Gastrocnemius medialis (tissue), 4 donors: ENCODE results near the gene PSMG4. TPM values are rescaled to one million over a fixed set of nuclear protein-coding genes. Genes with fewer than 3 reads are reported as not detected.

Experiments
- ATAC-seq, 2 donors: fragments of 150-250 bp; one replicate each; pipeline ENCODE4 v1.9.1; 2016
- DNase-seq, 2 donors: peaks; one replicate each; pipeline ENCODE4 v3.0.0-alpha.2; 2019
- H3K27ac ChIP-seq, 4 donors: fragments of 200-600 bp; sonication (generic); 1 replicate in 1 of 4; 2 replicates in 3 of 4; pipeline ENCODE4 v1.5.1; 2016 to 2018; ENCODE audit warnings: mild to moderate bottlenecking in 2 of 4, moderate library complexity in 1 of 4
- H3K27me3 ChIP-seq, 3 donors: fragments of 200-600 bp; sonication (generic) in 2 of 3; 1 replicate in 1 of 3; 2 replicates in 2 of 3; pipeline versions ENCODE4 v1.5.1 to v1.6.0; 2016 to 2019; ENCODE audit warnings: mild to moderate bottlenecking in 1 of 3, moderate library complexity in 1 of 3
- H3K36me3 ChIP-seq, 2 donors: fragments of 200-600 bp; sonication (generic) in 1 of 2; one replicate each; pipeline ENCODE4 v1.5.1; 2017 to 2018
- H3K4me1 ChIP-seq, 2 donors: fragments of 200-600 bp; sonication (generic) in 1 of 2; one replicate each; pipeline ENCODE4 v1.5.1; 2016 to 2017; ENCODE audit warnings: mild to moderate bottlenecking in 2 of 2
- H3K4me3 ChIP-seq, 4 donors: fragments of 200-600 bp; sonication (generic) in 3 of 4; 1 replicate in 1 of 4; 2 replicates in 3 of 4; pipeline ENCODE4 v1.5.1; 2016 to 2019; ENCODE audit warnings: mild to moderate bottlenecking in 2 of 4
- H3K9me3 ChIP-seq, 3 donors: fragments of 200-600 bp; sonication (generic) in 2 of 3; 1 replicate in 1 of 3; 2 replicates in 2 of 3; pipeline ENCODE4 v1.5.1; 2016 to 2019
- POLR2A ChIP-seq, 2 donors: fragments of 450-650 bp; IDR thresholded peaks; one replicate each; pipeline ENCODE4 v1.6.1; 2017; ENCODE audit warnings: antibody characterized with exemption in 2 of 2, mild to moderate bottlenecking in 2 of 2, moderate library complexity in 2 of 2
- in situ Hi-C, 4 donors: fragments of 200-750 bp; cut with MboI; loops; one replicate each; pipeline versions ENCODE4 v1.15.0 to v1.8.0; 2017; ENCODE audit warnings: low sequenced_read_pairs in 4 of 4
- intact Hi-C: fragments of 100-400 bp; cut with DNase I; formaldehyde crosslinking; loops from one replicate; pipeline ENCODE4 v1.15.1; 2023; ENCODE audit warnings: low total_unique reads
- total RNA-seq, 4 donors: library from RNA; depleted of rRNA; stranded (reverse); fragments of >200 nt; gene quantifications; one replicate each; pipeline versions ENCODE4 v1.1.0 to v1.2.3, GENCODE V29; 2016
- TF ChIP-seq, protein P1 (sequence below), 5 experiments: fragments of 450-650 bp in 3 of 5; fragments of 200-600 bp in 2 of 5; sonication (generic) in 2 of 5; IDR thresholded peaks in 4 of 5; conservative IDR thresholded peaks in 1 of 5; 1 replicate in 4 of 5; 2 replicates in 1 of 5; pipeline ENCODE4 v1.5.1; 2016 to 2019; ENCODE audit warnings: antibody characterized with exemption in 5 of 5, mild to moderate bottlenecking in 3 of 5, moderate library complexity in 3 of 5

The PSMG4 gene
- total RNA-seq, 4 donors from 2014 or later = 16.4 to 27.6 (median 22.0) TPM

DNA sequence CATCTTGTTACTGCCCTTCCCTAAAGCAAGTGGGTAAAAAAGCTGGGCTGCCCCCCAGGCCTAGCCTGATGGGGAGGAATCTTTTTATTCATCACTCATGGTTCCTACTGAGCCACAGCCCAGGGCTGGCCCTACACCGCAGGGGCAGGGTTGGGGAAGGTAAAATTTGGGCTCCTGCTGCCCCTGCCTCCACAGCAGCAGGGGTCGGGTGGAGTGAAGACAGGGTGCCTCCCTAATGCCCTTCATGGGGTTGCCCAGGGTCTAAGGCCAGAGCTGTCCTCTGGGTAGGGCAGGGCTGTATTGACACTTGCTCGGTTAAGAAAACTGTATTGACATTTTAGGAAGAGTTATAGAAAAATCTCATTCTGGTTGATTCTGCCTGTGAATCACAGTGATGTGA lies 8.9 kb upstream of the PSMG4 start:
- TF ChIP-seq POLR2A (IDR thresholded peaks at IDR 0.05) = no peak
- TF ChIP-seq, protein P1, sequence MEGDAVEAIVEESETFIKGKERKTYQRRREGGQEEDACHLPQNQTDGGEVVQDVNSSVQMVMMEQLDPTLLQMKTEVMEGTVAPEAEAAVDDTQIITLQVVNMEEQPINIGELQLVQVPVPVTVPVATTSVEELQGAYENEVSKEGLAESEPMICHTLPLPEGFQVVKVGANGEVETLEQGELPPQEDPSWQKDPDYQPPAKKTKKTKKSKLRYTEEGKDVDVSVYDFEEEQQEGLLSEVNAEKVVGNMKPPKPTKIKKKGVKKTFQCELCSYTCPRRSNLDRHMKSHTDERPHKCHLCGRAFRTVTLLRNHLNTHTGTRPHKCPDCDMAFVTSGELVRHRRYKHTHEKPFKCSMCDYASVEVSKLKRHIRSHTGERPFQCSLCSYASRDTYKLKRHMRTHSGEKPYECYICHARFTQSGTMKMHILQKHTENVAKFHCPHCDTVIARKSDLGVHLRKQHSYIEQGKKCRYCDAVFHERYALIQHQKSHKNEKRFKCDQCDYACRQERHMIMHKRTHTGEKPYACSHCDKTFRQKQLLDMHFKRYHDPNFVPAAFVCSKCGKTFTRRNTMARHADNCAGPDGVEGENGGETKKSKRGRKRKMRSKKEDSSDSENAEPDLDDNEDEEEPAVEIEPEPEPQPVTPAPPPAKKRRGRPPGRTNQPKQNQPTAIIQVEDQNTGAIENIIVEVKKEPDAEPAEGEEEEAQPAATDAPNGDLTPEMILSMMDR (IDR thresholded peaks at IDR 0.05 in 4 of 5, conservative IDR thresholded peaks at IDR 0.05 in 1 of 5) = no peak
- peaks cover 8 to 13% of the 10 kb centered on the region in 2 donors for H3K4me1 ChIP-seq
- H3K27me3 ChIP-seq = peaks cover 7 to 32% (median 26%) of the 10 kb centered on the region in 3 donors
- no peak overlapping the region for H3K27ac ChIP-seq
- no peaks in the 10 kb centered on the region for H3K9me3 ChIP-seq
- DNase-seq = no peak
- H3K36me3 ChIP-seq = no peaks in the 10 kb centered on the region
- in situ Hi-C loops = loop anchor here (5.0 to 25.0 kb wide), 4 partner anchors 123 to 762 kb away; partner anchors contain the start of gene NQO2 (in 1 of the 4)
- intact Hi-C loops = loop anchor here (2.0 kb wide), 1 partner anchor 91 kb away; no protein-coding TSS in a partner anchor
- no peak for ATAC-seq
- no peak overlapping the region for H3K4me3 ChIP-seq

DNA sequence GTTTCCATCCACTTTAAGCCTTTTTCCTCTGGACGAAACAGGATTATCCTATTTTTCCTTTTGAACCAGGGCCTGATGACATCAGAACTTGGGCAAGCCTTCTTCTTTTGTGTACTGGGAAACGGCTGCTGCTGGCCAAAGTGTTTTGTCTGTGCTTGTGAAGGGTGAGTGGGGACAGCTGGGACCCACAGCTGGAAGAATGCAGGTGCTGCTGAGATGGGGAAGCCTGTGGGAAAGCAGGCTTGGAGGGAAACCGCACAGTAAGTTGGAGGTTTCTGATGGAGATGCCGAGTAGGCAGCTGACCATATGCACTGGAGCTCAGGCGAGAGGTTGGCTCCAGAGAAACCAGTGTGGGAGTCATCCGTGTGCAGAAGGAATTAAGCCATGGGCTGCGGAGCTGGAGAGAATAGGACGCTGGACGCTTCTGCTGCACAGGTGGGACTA lies 8.5 kb upstream of the PSMG4 start:
- intact Hi-C loops (loop anchor here (2.0 kb wide), 1 partner anchor 91 kb away; no protein-coding TSS in a partner anchor), in situ Hi-C loops (loop anchor here (5.0 to 25.0 kb wide), 4 partner anchors 123 to 762 kb away; partner anchors contain the start of gene NQO2 (in 1 of the 4))
- Histone ChIP-seq H3K36me3 (no peaks in the 10 kb centered on the region), H3K27ac (no peak overlapping the region), H3K4me3 (no peak overlapping the region), H3K4me1 (peaks cover 8 to 13% of the 10 kb centered on the region in 2 donors), H3K9me3 (no peaks in the 10 kb centered on the region), H3K27me3 (peaks cover 7 to 32% (median 26%) of the 10 kb centered on the region in 3 donors)
- ATAC-seq (no peak), DNase-seq (no peak)
- TF ChIP-seq, protein P1 (IDR thresholded peaks at IDR 0.05 in 4 of 5, conservative IDR thresholded peaks at IDR 0.05 in 1 of 5) = no peak
- no peak for TF ChIP-seq POLR2A (IDR thresholded peaks at IDR 0.05)

DNA sequence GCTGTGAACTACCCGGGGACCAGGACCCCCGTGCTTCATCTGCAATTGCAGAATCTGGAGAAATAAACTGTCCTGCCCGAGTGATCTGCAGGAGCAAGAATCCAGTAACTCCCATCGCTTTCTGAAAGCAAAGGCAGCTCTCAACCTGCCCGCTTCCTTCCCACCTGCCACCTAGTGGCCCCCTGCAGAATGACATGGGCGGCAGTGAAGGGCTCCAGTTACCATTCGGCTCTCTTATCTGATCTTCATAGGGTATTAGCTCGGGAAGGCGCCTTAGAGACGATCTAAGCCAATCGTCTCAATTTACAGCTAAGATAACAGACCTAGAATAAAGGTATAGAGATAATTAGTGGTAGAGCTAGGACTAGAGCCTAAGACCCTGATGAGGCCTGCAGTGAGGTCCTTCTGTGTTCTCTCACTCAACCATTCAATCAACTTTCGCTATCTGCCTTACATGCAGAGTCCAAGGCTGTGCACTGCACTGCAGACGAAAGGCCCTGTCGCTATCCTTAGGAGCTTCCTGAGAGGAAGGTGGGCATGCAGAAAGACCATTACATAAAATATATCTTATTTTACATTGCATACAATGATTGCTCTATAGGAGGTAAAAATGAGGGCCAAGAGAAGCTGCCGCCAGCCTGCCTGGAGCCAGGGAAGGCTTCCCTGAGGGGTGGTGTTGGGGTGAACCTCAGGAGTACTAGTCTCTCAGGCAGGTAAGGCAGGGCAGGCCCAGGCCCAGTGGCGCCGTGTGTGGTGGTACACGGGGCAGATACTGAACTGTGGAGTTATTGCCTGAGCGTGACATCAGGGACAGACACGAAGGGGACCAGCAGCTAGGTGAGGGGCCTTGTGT lies 7.1 kb upstream of the PSMG4 start:
- Histone ChIP-seq H3K9me3 (no peaks in the 10 kb centered on the region), H3K27me3 (peaks cover 7 to 29% (median 26%) of the 10 kb centered on the region in 3 donors), H3K36me3 (no peaks in the 10 kb centered on the region), H3K27ac (no peak overlapping the region), H3K4me1 (peaks cover 8 to 13% of the 10 kb centered on the region in 2 donors), H3K4me3 (peak overlapping the region in 2 of 4 donors; percentile 18 to 50)
- ATAC-seq (peak; percentile 74 to 93), DNase-seq (peak; percentile 51 to 66)
- TF ChIP-seq POLR2A (IDR thresholded peaks at IDR 0.05) = no peak
- TF ChIP-seq, protein P1 (IDR thresholded peaks at IDR 0.05 in 4 of 5, conservative IDR thresholded peaks at IDR 0.05 in 1 of 5) = peak; percentile 88 to 96 (median 91)
- intact Hi-C loops = loop anchor here (1.0 to 2.0 kb wide), 2 partner anchors 93 to 125 kb away; no protein-coding TSS in a partner anchor
- in situ Hi-C loops = loop anchor here (5.0 to 25.0 kb wide), 4 partner anchors 124 to 761 kb away; partner anchors contain the start of gene NQO2 (in 1 of the 4)

- DNase-seq (no peak), ATAC-seq (no peak)
- peaks cover 8 to 13% of the 10 kb centered on the region in 2 donors for H3K4me1 ChIP-seq
- no peaks in the 10 kb centered on the region for H3K9me3 ChIP-seq
- no peak for TF ChIP-seq POLR2A (IDR thresholded peaks at IDR 0.05)
- TF ChIP-seq, protein P1 (IDR thresholded peaks at IDR 0.05 in 4 of 5, conservative IDR thresholded peaks at IDR 0.05 in 1 of 5) = no peak
- in situ Hi-C loops (loop anchor here (5.0 to 25.0 kb wide), 4 partner anchors 125 to 760 kb away; partner anchors contain the start of gene NQO2 (in 1 of the 4)), intact Hi-C loops (no loop called here)
- no peaks in the 10 kb centered on the region for H3K36me3 ChIP-seq
- H3K27me3 ChIP-seq = peaks cover 7 to 25% (median 22%) of the 10 kb centered on the region in 3 donors
- H3K4me3 ChIP-seq = no peak overlapping the region
- no peak overlapping the region for H3K27ac ChIP-seq
These were observed 6.4 kb upstream of the PSMG4 start for GRCh38 chr6:3252369-3252768.
